CD14-positive monocyte (primary cell): ENCODE results near the gene SH3PXD2A. TPM values are rescaled to one million over a fixed set of nuclear protein-coding genes. Genes with fewer than 3 reads are reported as not detected.
A peak's percentile ranks its signal among the peaks of the same experiment; 100 is the strongest.

Experiments used
- DNase-seq, 3 donors: peaks; one replicate each; pipeline ENCODE4 v3.0.0-alpha.2; 2011 to 2022
- H2AFZ ChIP-seq: 2 replicates; pipeline ENCODE4 v1.6.0; 2012; ENCODE audit warnings: mild to moderate bottlenecking, low read depth, low read length, inconsistent platforms; ENCODE audit not compliant: insufficient read depth, poor library complexity, severe bottlenecking
- H3K27ac ChIP-seq, 2 donors: 1 replicate in 1 of 2; 2 replicates in 1 of 2; pipeline ENCODE4 v1.5.1; 2012 to 2013; ENCODE audit warnings: low read length in 2 of 2, control low read depth in 1 of 2, inconsistent platforms in 1 of 2, low read depth in 1 of 2, mild to moderate bottlenecking in 1 of 2
- H3K27me3 ChIP-seq, 2 donors: one replicate each; pipeline versions ENCODE4 v1.6.0 to v1.6.1; 2011 to 2013; ENCODE audit warnings: low read length in 2 of 2; ENCODE audit not compliant: control insufficient read depth in 2 of 2, insufficient read depth in 2 of 2
- H3K36me3 ChIP-seq, 2 donors: replicated peaks in 1 of 2; 1 replicate in 1 of 2; 2 replicates in 1 of 2; pipeline versions ENCODE4 v1.5.1 to v1.6.1; 2012 to 2013; ENCODE audit warnings: low read length in 2 of 2, control low read depth in 1 of 2, inconsistent platforms in 1 of 2, mild to moderate bottlenecking in 1 of 2; ENCODE audit not compliant: insufficient read depth in 2 of 2, control insufficient read depth in 1 of 2
- H3K4me1 ChIP-seq, 2 donors: 1 replicate in 1 of 2; 2 replicates in 1 of 2; pipeline versions ENCODE4 v1.5.1 to v1.6.1; 2012 to 2013; ENCODE audit warnings: low read length in 2 of 2, control low read depth in 1 of 2, inconsistent platforms in 1 of 2, mild to moderate bottlenecking in 1 of 2, moderate library complexity in 1 of 2; ENCODE audit not compliant: insufficient read depth in 2 of 2, control insufficient read depth in 1 of 2
- H3K4me2 ChIP-seq: replicated peaks from 2 replicates; pipeline ENCODE3; 2012; ENCODE audit warnings: low read length, moderate library complexity, mild to moderate bottlenecking; ENCODE audit not compliant: poor library complexity, severe bottlenecking; ENCODE audit errors: extremely low read depth
- H3K4me3 ChIP-seq, 3 experiments: fragments of 200-600 bp in 1 of 3; sonication (generic) in 1 of 3; replicated peaks in 1 of 3; 1 replicate in 2 of 3; 2 replicates in 1 of 3; pipeline ENCODE4 v1.5.1; 2011 to 2013; ENCODE audit warnings: low read length in 3 of 3, mild to moderate bottlenecking in 3 of 3, control low read depth in 2 of 3, low read depth in 2 of 3, inconsistent platforms in 1 of 3, moderate library complexity in 1 of 3
- H3K79me2 ChIP-seq: 2 replicates; pipeline ENCODE4 v1.6.0; 2012; ENCODE audit warnings: mild to moderate bottlenecking, control low read depth, inconsistent platforms, low read length, moderate library complexity; ENCODE audit not compliant: insufficient read depth
- H3K9ac ChIP-seq: 2 replicates; pipeline ENCODE4 v1.6.0; 2017; ENCODE audit warnings: low read length, mild to moderate bottlenecking; ENCODE audit not compliant: insufficient read depth, poor library complexity, severe bottlenecking
- H3K9me3 ChIP-seq, 2 donors: replicated peaks in 1 of 2; 1 replicate in 1 of 2; 2 replicates in 1 of 2; pipeline versions ENCODE4 v1.5.1 to v1.6.1; 2012 to 2013; ENCODE audit warnings: low read length in 2 of 2, control low read depth in 1 of 2; ENCODE audit not compliant: control insufficient read depth in 1 of 2, insufficient read depth in 1 of 2
- H4K20me1 ChIP-seq: 2 replicates; pipeline ENCODE4 v1.6.0; 2012; ENCODE audit warnings: mild to moderate bottlenecking, low read length, control low read depth, moderate library complexity; ENCODE audit not compliant: insufficient read depth
- H3K27ac Mint-ChIP-seq, 7 donors: one replicate each; pipeline ENCODE4 v1.8.0; 2020; ENCODE audit warnings: mild to moderate bottlenecking in 7 of 7, mixed read lengths in 7 of 7, moderate library complexity in 6 of 7, inconsistent platforms in 2 of 7
- H3K27me3 Mint-ChIP-seq, 3 donors: one replicate each; pipeline ENCODE4 v1.8.0; 2021 to 2022; ENCODE audit warnings: low read depth in 3 of 3, mild to moderate bottlenecking in 3 of 3, mixed read lengths in 3 of 3, moderate library complexity in 3 of 3, inconsistent platforms in 1 of 3
- H3K36me3 Mint-ChIP-seq, 2 donors: one replicate each; pipeline ENCODE4 v1.8.0; 2020; ENCODE audit warnings: mixed read lengths in 2 of 2, inconsistent platforms in 1 of 2, mild to moderate bottlenecking in 1 of 2
- H3K4me1 Mint-ChIP-seq: one replicate; pipeline ENCODE4 v1.8.0; 2020; ENCODE audit warnings: mild to moderate bottlenecking, mixed read lengths
- H3K4me3 Mint-ChIP-seq, 2 donors: one replicate each; pipeline ENCODE4 v1.8.0; 2020; ENCODE audit warnings: mild to moderate bottlenecking in 2 of 2, mixed read lengths in 2 of 2, moderate library complexity in 1 of 2
- H3K9me3 Mint-ChIP-seq, 7 donors: one replicate each; pipeline ENCODE4 v1.8.0; 2020 to 2022; ENCODE audit warnings: mixed read lengths in 7 of 7, mild to moderate bottlenecking in 6 of 7, moderate library complexity in 6 of 7, inconsistent platforms in 2 of 7
- CTCF ChIP-seq: fragments of 200-600 bp; IDR thresholded peaks from one replicate; pipeline ENCODE4 v1.8.0; 2022; ENCODE audit warnings: antibody characterized with exemption, mild to moderate bottlenecking
- WGBS: methylation state at CpG from one replicate; pipeline ENCODE4 v1.1.5; 2013; ENCODE audit warnings: missing lambda C conversion rate; ENCODE audit not compliant: insufficient coverage; 5-methylcytosine and 5-hydroxymethylcytosine counted together
- intact Hi-C, 2 donors: fragments of 100-400 bp; cut with micrococcal nuclease; formaldehyde crosslinking; loops; one replicate each; pipeline versions ENCODE4 v1.15.0 to v1.15.1; 2023
- polyA plus RNA-seq, 3 donors: library from polyadenylated mRNA; depleted of rRNA in 1 of 3; unstranded in 2 of 3; stranded (reverse) in 1 of 3; fragments of 300-500 nt in 2 of 3; fragments of >200 nt in 1 of 3; fragmentation: Illumina TruSeq in 2 of 3; gene quantifications; 1 replicate in 2 of 3; 2 replicates in 1 of 3; pipeline ENCODE4 v1.2.3, GENCODE V29; 2012 to 2021

The SH3PXD2A gene
- polyA plus RNA-seq, 3 donors: 0.01 to 0.76 (median 0.05) TPM

DNA sequence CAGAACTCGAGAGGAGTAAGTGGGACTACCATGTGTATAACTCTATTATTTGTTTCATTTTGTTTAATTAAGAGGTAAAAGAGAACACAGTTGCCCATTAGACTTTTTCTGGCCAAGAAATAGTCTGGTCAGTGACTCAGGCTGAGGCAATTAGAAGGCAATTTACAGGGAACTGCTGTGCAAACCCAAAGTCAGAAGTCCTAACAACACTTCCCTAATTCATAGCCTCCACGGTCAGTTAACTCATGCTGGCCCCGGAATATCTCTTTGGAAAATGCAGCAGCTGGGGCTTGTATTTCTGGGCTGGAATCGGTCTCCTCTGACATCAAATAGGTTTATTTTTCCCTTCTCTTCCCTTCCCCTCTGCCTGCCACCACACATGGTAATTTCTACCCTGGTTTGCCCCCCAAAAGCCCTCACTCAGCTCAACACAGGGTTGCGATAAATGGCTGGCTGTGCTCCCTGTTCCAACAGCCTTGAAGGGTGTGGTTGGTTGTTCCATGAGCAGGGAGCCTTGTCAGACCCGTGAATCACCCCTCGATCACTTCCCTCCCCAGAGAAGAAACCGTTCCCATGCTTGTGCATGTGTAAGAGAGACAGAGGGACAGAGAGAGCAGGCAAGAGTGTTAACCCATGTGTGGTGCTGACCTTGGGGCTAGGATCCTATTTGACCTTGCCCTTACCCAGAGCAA, 5.3 kb downstream of the SH3PXD2A start:
- 43% methylated on average over 3 of the region's 8 CpGs for WGBS
- peak overlapping the region; percentile 30 for H3K4me2 ChIP-seq
- H3K4me3 Mint-ChIP-seq: peak overlapping the region in 1 of 2 donors; percentile 40
- H3K27ac ChIP-seq: no peak overlapping the region
- no peaks in the 10 kb centered on the region for H3K79me2 ChIP-seq
- H3K27me3 Mint-ChIP-seq: peaks cover 18 to 40% (median 23%) of the 10 kb centered on the region in 3 donors
- H3K4me1 Mint-ChIP-seq: peaks cover 50% of the 10 kb centered on the region
- H3K4me3 ChIP-seq: no peak overlapping the region
- H3K9ac ChIP-seq: no peak overlapping the region
- peak; percentile 20 to 72 (median 35) for DNase-seq
- no peak for TF ChIP-seq CTCF
- H3K27ac Mint-ChIP-seq: peak overlapping the region in 5 of 7 donors; percentile 13 to 73 (median 39)
- peaks cover 19 to 21% of the 10 kb centered on the region in 2 donors for H3K27me3 ChIP-seq
- H2AFZ ChIP-seq: no peak overlapping the region
- peaks cover 0 to 2% of the 10 kb centered on the region in 2 donors for H3K36me3 Mint-ChIP-seq
- peaks cover 0 to 14% of the 10 kb centered on the region in 2 donors for H3K9me3 ChIP-seq
- H3K4me1 ChIP-seq: peaks cover 54 to 59% of the 10 kb centered on the region in 2 donors
- peaks cover 0 to 6% (median 3%) of the 10 kb centered on the region in 7 donors for H3K9me3 Mint-ChIP-seq
- no peaks in the 10 kb centered on the region for H3K36me3 ChIP-seq
- intact Hi-C loops: no loop called here
- no peaks in the 10 kb centered on the region for H4K20me1 ChIP-seq

GRCh38 chr10:103849212-103849877, 6.0 kb downstream of the SH3PXD2A start:
- no peak for TF ChIP-seq CTCF
- Histone ChIP-seq H3K27ac (no peak overlapping the region), H2AFZ (no peak overlapping the region), H3K79me2 (no peaks in the 10 kb centered on the region), H3K4me1 (peaks cover 47 to 53% of the 10 kb centered on the region in 2 donors), H3K9ac (no peak overlapping the region), H3K9me3 (peaks cover 0 to 8% of the 10 kb centered on the region in 2 donors), H4K20me1 (no peaks in the 10 kb centered on the region), H3K27me3 (peaks cover 12 to 14% of the 10 kb centered on the region in 2 donors), H3K4me3 (no peak overlapping the region), H3K36me3 (no peaks in the 10 kb centered on the region), H3K4me2 (no peak overlapping the region)
- H3K4me1 Mint-ChIP-seq: peaks cover 45% of the 10 kb centered on the region
- 93% methylated on average over 4 of the region's 10 CpGs for WGBS
- intact Hi-C loops: no loop called here
- peak overlapping the region in 2 of 7 donors; percentile 30 to 39 for H3K27ac Mint-ChIP-seq
- no peak for DNase-seq
- no peaks in the 10 kb centered on the region for H3K36me3 Mint-ChIP-seq
- no peak overlapping the region for H3K4me3 Mint-ChIP-seq
- peaks cover 12 to 33% (median 19%) of the 10 kb centered on the region in 3 donors for H3K27me3 Mint-ChIP-seq
- H3K9me3 Mint-ChIP-seq: peaks cover 0 to 1% (median 0%) of the 10 kb centered on the region in 7 donors
